DMS153 (cell line): ENCODE data around the gene KATNB1.
A peak's percentile ranks its signal among the peaks of the same experiment; 100 is the strongest.
"Not testable (repeated sequence)": the region's sequence is repeated elsewhere in the genome, so short reads cannot be mapped to it uniquely, and the experiment has no call there.

ENCODE experiments used
- DNase-seq: peaks from one replicate; lab custom pipeline; 2025; lab: John Stamatoyannopoulos, UW

KATNB1 gene

DNA sequence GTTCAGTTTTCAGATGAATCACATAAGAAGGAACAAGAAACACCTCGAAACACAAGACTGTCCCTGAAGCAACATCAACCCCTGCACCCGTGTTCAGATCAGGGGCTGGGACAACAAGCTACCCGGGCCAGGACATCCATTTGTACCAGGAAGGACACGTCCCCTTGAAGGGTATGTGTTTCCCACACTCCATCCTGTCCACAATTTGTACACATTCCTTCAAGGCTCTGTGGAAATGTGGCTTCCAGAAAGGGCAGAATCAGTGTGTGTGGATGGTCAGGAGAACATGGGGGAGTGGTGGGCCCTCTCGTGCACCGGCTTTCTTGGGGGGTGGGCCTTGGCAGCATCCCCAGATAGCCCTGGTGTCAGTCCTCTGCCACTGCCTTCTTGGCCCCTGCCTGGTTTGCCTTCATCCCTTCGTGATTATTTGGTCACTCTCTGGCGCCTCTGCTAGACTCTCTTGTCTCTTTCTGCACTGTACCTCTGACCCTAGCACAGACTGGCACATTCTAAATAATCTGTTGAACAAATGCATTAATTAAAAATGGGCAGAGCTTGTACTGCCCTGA, 56.4 kb downstream of the KATNB1 start:
- no peak for DNase-seq

DNA sequence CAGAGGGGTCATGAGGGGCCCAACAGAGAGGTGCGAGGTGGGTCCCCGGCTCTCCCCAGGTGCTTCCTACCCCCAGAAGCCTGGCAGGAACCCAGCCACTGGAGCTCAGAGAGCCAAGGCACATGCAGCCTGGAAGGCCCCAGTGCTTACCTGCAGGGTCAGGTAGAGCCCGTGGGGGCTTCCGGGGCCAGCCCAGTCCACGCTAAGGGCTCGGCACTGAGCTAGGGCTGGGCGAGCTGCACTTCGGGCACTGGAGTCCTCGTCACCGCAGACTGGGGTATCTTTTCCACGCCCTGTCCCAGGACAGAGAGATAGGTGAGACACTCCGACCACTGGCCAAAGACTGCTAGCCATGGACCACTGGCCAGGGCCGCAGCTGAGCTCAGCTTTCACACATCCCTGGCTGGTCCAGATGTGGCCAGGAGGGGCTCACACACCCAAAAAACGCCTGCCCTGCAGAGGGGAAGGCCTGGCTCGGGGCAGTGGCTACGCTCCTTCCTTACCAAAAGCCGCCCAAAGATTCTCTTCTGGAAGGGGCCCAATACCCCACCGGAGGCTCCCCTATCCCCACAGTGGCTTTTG, 59.4 kb downstream of the KATNB1 start:
- no peak for DNase-seq

DNA sequence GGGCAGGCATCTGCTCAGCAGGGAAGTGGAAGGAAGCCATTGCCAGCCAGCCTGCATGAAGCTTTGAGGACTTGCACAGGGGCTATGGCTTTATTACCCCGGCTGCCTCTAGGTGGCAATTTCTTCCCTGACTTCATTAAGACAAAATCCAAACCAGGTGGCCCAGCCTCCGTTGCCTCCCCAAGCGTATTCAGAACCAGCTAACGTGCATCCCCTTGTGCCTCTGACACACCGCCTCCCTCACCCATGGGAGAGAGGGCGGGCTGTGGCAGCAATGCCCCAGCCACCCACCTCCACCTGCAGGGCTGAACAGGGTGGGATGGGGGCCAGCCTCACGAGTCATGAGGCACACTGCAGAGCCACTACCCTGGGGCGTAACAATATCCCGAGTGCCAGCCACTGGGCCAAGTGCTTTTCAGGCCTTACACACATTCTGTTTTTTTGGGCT, 59.9 kb downstream of the KATNB1 start:
- peak; percentile 46 for DNase-seq

DNA sequence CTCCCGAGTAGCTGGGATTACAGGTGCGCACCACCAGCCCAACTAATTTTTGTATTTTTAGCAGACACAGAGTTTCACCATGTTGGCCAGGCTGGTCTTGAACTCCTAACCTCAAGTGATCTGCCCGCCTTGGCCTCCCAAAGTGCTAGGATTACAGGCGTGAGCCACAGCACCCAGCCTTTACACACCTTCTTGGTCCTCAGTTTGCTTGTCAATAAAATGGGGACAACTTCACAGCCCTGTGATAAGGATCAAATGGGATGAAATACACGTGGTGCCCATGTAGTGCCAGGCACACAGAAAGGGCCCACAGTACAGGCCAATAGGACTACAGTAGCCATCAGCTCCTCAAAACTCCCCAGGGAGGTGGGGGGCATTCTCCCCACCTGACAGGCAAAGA, 60.4 kb downstream of the KATNB1 start:
- not testable (repeated sequence) for DNase-seq

DNA sequence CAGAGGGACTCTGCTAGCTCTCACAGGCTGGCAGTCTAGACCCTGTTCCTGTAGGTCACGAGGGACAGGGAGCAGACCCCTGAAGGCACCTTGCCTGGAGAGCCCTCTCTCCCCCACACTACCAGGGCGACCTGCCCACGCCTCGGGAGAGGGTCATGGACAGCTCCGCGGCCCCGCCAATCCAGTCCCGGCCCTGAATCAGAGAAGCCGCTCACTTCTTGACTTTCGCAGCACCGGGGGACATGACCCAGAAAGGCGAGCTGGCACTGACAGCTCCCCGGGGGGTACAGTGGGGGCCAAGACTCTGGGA, 61.6 kb downstream of the KATNB1 start:
- DNase-seq: no peak

DNA sequence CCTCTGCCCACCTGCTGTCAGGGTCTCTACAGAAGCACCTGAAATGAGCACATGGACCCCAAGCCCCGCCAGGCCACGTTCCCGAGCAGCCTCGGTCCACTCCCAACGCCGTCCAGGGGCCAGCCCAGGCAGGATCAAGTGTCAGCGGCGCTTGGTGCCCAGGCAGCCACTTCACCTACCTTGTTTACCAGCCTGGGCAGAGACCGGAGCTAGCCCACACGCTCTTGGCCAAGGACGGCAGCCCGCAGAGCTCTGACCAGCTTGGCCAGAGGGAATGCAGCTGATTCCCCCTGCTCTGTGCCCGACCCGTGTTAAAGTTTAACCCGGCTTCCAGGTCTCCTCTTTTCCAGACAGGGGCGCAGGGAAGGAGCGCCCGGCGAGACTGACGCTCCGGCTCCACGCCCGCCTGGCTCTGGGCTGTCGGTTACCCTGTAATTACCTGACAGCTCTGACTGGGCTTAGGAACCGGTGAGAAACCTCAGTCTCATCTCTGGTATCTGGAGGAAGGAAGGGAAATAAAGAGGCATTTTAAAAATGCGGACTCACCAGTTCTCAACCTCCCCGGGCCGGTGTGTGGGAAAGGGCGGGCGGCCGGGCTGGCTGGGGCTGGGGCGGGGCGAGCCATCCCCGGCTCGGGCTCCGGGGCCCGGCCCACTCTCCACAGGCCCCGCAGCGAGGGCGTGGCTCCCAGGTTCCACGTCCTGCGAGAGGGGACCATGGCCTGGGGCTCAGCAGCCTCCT, 62.1 kb downstream of the KATNB1 start:
- DNase-seq: no peak

DNA sequence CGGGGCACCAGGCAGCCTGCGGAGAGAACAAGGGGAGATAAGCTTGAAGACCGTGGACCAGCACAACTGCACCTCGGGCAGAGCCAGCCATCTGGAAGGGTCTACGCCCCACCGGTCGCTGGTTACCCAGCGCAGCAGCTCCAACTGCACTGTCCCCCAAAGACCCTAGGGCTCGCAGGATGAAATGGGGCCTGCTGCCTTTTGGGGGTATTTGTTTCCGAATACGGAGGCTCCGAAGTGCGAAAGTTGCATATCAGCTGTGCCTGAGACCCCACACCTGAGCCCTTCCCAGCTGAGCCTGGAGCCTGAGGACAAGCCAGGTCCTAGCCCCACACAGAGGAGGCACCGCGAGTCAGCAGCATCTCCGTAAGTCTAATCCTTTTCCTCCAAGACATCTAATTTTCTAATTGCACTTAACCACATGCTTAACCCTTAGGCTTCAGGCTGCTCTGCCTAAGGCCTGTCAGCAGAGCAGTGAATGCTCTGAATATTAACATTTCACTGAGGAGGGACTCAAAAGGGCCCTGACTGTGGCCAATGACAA, 62.8 kb downstream of the KATNB1 start:
- DNase-seq: no peak

DNA sequence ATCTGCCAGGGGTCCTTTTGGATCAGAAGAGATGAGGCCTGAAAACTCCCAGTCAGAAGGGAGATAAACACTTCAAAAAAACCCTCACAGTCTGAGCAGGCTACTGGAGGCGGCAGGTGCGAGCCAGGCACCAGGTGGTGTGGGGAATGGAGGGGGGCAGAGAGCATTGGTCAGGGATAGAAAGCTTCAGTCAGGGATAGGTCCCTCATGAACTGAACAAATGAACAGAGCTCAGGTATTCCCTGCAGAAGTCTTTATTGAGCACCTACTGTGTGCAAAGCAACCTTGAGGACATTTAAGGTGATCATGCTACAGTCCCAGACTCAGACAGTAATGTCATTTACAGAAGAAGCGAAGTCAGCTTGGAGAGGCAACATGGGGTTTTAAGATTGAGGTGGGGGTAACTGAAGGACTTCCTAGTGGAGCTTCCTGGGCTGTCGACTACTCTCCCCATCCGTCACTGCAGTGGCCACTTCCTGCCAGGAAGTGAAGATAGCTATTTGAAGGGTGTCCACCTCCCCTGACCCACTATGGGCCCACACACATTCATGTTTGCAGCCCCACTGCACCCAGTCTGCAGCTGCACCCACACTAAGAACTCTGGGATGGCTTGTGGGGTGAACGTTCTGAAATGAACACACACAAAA, 63.5 kb downstream of the KATNB1 start:
- peak; percentile 52 for DNase-seq

DNA sequence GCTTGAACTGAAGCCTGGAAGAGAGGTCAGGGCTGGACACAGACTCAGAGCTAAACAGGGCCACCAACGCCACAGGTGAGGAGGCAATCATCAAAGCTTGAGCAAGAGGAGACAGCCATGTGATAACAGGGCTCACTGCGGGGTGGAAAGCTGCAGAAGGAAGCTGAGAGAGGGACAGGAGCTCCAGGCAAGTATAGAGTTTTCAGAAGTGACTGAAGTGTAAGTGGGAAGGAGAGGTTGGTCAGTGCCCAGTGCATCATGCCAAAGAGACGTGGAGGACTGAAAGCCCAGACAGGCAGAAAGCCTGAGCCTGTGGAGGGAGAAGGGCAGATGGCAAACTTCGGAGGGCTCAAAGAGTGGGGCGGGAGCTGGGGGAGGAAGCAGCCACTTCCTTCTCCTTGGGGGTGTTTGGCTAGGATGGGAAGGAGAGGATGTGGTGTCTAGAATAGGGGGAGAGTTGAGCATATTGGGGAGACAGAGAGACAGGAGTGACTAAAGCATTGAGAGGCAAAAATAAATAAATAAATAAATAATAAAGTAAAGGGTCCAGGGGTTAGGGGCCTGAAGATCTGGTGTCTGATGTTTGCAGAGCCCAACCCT, 64.1 kb downstream of the KATNB1 start:
- no peak for DNase-seq

DNA sequence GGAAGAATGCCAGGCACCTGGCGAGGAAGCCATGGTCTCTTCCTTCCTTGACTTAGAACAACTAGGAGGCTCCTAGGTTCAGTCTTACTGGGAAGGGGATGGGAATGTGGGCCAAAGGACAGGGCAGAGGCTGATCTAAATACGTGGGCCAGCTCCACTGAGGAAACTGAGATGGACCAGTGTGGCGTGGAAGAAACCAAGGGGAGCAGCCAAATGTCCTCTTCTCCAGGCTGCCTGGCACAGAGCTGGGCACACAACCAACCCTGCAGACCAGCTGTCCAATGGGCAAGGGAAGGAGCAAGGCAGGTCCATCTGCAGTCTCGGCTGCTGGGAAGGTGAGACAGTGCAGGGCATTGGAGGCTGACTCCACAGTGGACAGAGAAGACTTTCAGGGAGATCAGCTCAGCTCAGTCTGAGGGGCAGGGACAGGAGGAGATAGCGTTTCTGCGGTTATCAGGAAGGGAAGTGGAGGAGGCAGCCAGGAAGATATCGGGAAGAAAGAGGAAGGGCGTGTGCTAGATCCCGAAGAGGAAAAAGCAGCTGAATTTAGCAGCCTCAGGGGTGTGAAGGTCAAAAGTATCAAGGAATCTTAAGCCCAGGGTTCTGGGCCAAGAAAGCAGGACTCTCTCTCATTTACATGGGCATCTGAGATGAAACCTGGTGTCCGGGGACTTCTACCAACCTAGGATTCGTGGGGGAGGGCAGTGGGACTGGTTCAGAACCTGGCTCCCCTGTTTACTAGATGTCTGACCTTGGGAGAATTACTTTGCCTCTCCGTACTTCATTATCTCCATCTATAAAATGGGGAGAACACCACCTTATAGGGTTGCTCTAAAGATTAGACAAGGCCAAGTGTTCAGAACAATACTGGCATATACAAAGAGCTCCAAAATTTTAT, 64.9 kb downstream of the KATNB1 start:
- no peak for DNase-seq

DNA sequence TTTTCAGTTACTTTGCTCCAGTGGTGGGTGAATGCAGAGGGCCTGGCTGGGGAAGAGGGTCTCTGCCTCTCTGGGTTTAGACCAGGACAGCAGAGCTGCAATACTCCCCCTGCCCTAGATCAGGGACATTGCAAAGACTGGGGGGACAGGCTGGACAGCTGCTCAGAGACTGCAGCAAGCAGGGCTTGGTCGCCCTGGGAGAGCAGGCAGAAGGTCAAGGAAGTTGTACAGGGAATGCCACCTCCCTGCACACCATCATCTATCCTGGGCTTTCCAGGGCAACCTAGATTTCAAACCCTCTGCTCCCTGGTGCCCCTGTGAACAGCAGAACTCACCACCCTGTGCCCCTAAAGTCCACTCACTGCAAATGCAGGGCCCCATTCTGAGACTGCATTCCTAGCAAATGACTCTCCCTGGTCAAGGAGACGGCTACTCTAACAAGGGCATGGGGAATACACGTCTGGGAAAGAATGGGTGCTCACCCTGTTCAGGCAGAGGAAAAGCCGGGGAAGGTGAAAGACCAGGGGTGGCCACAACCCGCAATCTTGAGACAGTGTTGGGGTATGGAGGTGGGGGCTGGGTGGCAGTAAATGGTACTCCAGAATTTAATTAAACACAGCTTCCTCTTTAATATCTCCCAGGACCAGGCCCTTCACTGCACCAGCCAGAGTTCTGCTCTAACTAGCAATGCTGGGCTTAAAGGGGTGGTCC, 65.7 kb downstream of the KATNB1 start:
- no peak for DNase-seq

DNA sequence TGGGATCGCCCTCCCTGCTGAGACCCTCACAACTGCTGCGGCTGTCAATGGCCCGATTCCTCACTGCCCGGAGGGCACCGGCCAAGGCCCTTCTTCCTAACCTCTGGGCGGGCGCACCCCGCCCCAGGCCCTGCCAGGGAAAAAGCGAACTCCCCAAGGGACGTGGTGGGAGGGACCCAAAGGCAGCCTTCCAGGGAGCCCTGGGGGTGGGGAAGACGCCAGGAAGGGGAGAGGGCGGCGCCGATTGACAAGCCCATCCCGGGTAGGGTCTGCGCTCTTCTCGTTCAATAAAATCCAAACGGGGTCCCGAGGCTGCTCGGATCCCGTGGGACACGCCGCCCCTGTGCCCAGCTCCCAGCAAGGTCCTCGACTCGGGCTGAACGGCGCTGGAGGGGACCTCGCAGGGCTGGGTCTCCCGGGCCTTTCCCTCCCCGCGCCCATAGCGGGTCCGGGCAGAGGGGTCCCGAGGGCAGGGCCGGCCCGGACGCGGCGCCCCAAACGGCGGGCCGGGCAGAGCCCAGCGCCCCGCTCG, 66.3 kb downstream of the KATNB1 start:
- no peak for DNase-seq

DNA sequence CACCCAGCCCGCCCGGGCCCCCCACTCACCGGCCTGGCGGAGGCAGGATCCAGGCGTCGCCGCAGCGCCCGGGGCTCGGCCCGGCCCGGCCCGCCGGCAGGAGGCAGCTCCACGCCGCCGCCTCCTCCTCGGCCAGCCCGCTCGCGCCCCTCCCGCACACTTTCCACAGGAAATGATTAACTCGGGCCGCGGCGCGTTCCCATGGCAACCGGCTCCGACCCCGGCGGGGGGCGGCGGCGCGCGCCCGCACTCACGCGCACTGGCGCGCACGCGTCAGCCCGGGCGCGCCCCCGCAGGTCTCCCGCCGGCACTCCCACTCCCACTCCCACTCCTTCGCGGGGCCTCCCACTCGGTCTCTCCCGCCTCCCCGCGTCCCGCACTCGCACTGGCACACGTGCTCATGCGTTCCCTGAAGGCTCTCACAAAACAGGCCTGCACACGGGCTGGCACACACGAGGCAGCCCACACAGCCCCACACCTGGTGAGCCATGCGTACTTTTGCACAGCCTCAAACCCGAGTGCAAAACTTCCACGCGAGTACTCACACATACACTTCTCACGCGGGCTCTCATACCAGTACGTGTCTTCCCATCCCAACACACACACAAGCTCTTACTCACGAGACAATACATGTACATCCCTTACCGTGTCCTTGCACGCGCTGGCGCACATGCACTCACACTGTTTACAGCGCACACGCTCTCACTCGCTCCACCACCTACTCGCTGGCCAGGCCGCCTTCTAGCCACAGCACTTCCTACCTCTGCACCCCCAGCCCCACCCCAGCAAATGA, 67.0 kb downstream of the KATNB1 start, which contains the start of gene KIFC3:
Gene KIFC3 (minus strand): TSS at position 151 of the 793 bp plus-strand sequence. CDS start 4,248 bp downstream, outside the sequence.
- no peak for DNase-seq

DNA sequence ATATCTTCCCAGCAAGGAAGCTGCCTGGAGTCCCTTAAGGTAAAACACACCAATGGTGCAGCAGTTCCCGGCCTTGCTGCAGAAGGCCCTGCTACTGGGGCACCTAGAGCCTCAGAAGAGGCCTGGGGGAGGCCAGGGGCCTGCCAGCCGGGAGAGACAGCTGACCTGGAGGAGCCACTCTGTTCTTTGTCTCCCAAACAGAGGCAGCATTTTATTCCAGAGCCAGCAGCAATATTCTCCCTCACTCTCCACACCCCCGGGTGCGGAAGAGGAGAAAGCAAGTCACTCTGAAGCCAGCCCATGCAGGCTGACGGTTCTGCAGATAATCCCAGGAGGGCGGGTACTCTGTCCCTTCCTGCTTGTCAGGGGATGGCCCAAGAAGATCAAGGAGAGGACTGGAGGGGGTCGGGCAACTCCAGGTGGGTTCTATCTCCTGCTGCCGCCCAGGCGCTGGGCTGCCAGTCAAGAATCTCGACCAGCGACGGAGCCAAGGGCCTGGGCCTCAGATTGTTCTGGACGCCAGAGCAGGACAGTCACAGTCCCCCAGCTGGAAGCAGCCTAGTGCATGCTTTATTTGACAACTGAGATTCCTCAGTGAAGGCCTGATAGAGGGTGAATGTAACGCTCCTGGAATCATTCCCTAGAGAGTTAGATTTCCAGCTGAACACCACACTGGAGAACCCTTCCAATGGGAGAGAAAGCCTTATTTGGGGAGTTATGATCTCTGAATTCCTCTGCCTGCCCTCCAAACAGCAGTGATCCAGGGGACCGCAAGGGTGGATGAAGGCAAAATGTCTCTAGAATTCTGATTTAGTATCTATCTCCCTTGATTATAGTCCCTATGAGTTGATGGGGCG, 67.8 kb downstream of the KATNB1 start:
- DNase-seq: no peak

DNA sequence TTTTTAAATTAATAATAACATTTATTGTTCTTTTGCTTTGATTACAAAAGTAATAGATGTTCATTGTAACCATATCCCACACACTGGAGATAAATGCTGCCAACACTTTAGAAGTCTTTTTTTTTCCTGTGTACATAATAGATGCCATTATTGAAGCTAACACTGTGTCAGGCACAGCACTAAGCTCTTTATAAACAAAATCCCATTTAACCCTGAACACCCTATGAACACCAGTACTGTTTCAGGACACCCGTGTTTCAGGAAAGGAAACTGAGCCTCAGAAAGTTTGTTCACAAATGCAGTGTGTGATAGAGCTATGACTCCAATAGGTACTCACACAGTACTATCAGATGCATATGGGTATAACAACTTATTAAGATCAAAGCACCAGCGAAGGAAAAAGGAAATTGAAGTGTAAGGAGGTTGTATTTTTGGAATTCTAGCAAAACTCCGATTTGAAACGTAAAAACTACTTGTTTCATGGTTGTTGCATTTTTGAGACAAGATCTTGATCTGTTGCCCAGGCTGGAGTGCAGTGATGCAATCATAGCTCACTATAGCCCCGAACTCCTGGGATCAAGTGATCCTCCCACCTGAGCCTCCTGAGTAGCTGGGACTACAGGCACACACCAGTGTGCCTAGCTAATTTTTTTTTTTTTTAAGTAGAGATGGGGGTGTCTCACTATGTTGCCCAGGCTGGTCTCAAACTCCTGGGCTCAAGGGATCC, 68.7 kb downstream of the KATNB1 start:
- DNase-seq: no peak

DNA sequence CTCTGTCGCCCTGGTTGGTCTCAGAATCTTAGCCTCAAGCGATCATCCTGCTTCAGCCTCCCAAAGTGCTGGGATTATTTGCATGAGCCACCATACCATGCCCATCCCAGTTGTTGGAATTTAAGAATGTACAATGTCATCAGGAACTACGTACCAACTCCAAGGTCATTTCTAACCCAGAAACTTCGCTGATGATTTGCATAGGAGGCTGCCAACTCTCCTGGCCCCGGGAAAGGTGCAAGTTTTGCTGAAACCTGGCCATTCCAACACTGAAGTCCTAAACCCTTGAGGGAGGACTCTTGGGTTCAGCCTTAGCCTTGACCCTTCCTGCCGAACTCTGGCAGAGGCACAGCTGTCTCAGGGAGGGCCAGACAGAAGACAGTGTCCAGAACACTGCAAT, 69.6 kb downstream of the KATNB1 start:
- DNase-seq: no peak
